GM10248 (cell line): ENCODE results near the gene NFASC.

Experiments
- CTCF ChIA-PET: fragments of 300-600 bp; sonication (Branson Sonifier 250); formaldehyde crosslinking; extraction: SDS; loops from one replicate; lab custom pipeline; 2021; ENCODE audit warnings: antibody characterized with exemption; lab: Yijun Ruan, JAX
- POLR2A ChIA-PET: fragments of 350-650 bp; sonication (Branson Sonifier 250); formaldehyde crosslinking; extraction: SDS; loops from one replicate; lab custom pipeline; 2020; ENCODE audit warnings: antibody characterized with exemption; lab: Yijun Ruan, JAX
- DNase-seq: peaks from one replicate; pipeline ENCODE4 v3.0.0; 2012; ENCODE audit errors: extremely low spot score
- TF ChIP-seq, protein P1 (sequence below): IDR thresholded peaks from 2 replicates; pipeline ENCODE4 v1.5.1; 2012; ENCODE audit warnings: mild to moderate bottlenecking, low read depth; ENCODE audit errors: extremely low read depth, missing control alignments, control extremely low read depth

The NFASC gene

DNA sequence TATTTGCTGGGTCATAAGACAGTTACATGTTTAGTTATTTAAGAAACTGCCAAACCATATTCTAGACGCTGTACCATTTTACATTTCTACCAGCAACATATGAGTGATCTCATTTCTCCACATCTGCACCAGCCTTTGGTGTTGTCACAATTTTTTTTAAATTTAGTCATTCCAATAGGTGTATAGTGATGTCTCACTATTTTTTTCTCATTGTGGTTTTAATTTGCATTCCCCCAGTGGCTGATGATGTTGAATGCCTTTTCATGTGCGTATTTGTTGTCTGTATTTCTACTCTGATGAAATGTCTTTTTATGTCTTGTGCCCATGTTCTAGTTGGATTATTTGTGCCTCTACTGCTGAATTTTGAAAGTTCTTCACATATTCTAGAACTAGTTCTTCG lies 38.4 kb downstream of the NFASC start:
- POLR2A ChIA-PET: no interaction called here

GRCh38 chr1:204915861-204916495 lies 45.3 kb downstream of the NFASC start:
- ChIA-PET CTCF (no interaction called here), POLR2A (no interaction called here)
- no peak for DNase-seq
- TF ChIP-seq, protein P1, sequence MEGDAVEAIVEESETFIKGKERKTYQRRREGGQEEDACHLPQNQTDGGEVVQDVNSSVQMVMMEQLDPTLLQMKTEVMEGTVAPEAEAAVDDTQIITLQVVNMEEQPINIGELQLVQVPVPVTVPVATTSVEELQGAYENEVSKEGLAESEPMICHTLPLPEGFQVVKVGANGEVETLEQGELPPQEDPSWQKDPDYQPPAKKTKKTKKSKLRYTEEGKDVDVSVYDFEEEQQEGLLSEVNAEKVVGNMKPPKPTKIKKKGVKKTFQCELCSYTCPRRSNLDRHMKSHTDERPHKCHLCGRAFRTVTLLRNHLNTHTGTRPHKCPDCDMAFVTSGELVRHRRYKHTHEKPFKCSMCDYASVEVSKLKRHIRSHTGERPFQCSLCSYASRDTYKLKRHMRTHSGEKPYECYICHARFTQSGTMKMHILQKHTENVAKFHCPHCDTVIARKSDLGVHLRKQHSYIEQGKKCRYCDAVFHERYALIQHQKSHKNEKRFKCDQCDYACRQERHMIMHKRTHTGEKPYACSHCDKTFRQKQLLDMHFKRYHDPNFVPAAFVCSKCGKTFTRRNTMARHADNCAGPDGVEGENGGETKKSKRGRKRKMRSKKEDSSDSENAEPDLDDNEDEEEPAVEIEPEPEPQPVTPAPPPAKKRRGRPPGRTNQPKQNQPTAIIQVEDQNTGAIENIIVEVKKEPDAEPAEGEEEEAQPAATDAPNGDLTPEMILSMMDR: no peak

More for the DNA sequence above, 38.4 kb downstream of the NFASC start:
- DNase-seq: no peak
- TF ChIP-seq, protein P1: no peak
- CTCF ChIA-PET: interaction anchor here (1.6 kb wide), 1 partner anchor 32 kb away, joined by 5 read pairs; no protein-coding TSS in a partner anchor

DNA sequence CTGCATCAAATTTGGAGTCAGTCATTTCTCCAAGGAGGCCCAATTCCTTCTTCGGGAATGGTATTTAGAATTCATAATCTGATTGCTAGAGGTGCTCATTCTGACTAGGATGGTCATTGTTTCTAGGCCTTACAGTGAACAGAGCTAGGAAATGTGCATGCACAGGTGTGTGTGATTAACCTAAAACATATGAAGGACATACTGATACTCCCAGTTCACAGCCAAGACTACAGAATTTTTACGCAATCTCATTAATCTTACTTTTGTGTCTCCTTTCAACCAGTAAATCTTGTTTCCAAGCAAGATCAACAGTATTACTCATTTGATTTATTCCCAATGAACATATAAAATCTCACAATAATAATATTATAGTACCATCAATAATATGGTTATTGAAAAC lies 47.1 kb downstream of the NFASC start:
- TF ChIP-seq, protein P1: no peak
- no peak for DNase-seq
- ChIA-PET CTCF (no interaction called here), POLR2A (no interaction called here)

DNA sequence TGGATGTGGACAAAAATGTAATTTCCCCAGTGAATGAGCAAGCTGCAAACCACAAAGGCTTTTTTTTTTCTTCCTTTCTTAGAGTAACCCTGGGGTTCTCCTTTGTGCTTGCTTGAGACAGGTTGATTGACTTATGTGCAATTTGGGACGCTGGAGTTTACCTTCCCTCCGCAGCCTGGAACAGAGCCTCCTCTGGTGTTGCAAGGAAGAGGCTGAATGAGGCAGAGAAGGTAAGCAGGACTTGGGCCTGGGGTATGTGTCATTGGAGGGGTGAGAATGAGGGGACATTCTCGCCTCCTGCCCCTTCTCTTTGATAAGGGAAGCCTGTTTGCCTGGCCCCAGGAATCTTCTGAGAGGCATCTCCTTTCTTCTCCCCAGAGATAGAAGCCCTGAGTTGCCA lies 49.8 kb downstream of the NFASC start:
- DNase-seq: no peak
- ChIA-PET POLR2A (no interaction called here), CTCF (no interaction called here)
- TF ChIP-seq, protein P1: no peak

- ChIA-PET POLR2A (no interaction called here), CTCF (no interaction called here)
- TF ChIP-seq, protein P1: no peak
- no peak for DNase-seq
These were observed 50.3 kb downstream of the NFASC start for GRCh38 chr1:204920967-204921366.

GRCh38 chr1:204921855-204922516 lies 51.3 kb downstream of the NFASC start:
- ChIA-PET POLR2A (no interaction called here), CTCF (no interaction called here)
- DNase-seq: no peak
- TF ChIP-seq, protein P1: no peak
